Mucosa of descending colon (tissue), 3 donors: Measurements from ENCODE around the gene ZC3HAV1L. TPM values are rescaled to one million over a fixed set of nuclear protein-coding genes. Genes with fewer than 3 reads are reported as not detected.

Experiments
- ATAC-seq: fragments of 200-7000 bp; cut with Tn5 transposase; one replicate; pipeline ENCODE4 v1.9.1; 2020; ENCODE audit warnings: mild to moderate bottlenecking, moderate library complexity
- DNase-seq, 3 donors: peaks; one replicate each; pipeline ENCODE4 v3.0.0-alpha.2; 2020
- H3K36me3 ChIP-seq: fragments of 200-600 bp; one replicate; pipeline ENCODE4 v1.8.0; 2021; ENCODE audit warnings: low read depth, mild to moderate bottlenecking
- H3K4me1 ChIP-seq: fragments of 200-600 bp; one replicate; pipeline ENCODE4 v1.8.0; 2021; ENCODE audit warnings: low read depth, mild to moderate bottlenecking
- H3K4me3 ChIP-seq: fragments of 200-600 bp; one replicate; pipeline ENCODE4 v1.8.0; 2021; ENCODE audit warnings: mild to moderate bottlenecking
- H3K9me3 ChIP-seq: fragments of 200-600 bp; one replicate; pipeline ENCODE4 v1.8.0; 2021; ENCODE audit warnings: mild to moderate bottlenecking
- intact Hi-C, 2 donors: fragments of 100-400 bp; cut with DNase I in 1 of 2; cut with micrococcal nuclease in 1 of 2; formaldehyde crosslinking; loops; one replicate each; pipeline versions ENCODE4 v1.11.0 to v1.11.1; 2022; cut with DNase I, micrococcal nuclease
- total RNA-seq, 3 donors: library from RNA; stranded (reverse); fragmentation: NEBNext Ultra II Directional in 2 of 3; extraction: Animal tissue kit (Norgen Biotek cat#: 25700) in 2 of 3; gene quantifications; one replicate each; pipeline versions ENCODE4 v1.2.1 to v1.2.4, GENCODE V29; 2021 to 2023
- TF ChIP-seq, protein P1 (sequence below): fragments of 200-600 bp; IDR thresholded peaks from one replicate; pipeline ENCODE4 v1.8.0; 2022; ENCODE audit warnings: antibody characterized with exemption, mild to moderate bottlenecking
- donor health status: DM: no; HTN: no; CAD: no; lungs with moderate emphysema.
- donor health status: DM: no; HTN: no; CAD: no.
- donor health status: DM: no; HTN: yes; CAD: no.

Gene ZC3HAV1L
- total RNA-seq, 3 donors from 2014 or later = 6.0 to 9.1 (median 6.5) TPM

DNA sequence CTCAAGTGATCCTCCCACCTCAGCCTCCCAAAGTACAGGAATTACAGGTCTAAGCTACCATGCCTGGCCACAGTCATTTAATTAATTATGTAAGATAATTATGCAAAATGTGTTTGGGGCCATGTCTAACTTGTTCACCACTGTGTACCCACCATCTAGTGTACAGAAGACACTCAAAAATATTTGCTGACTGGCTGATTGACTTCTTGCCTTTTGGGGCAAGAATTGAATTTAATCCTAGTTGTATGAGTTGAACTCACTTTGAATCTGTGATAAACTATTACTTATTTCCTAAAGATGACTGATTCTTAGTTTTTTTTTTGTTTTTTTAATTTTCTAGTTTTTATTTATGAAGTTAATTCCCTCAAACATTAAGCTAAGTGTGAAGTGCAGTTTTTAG, 15.8 kb upstream of the ZC3HAV1L start:
- H3K36me3 ChIP-seq = peaks cover 9% of the 10 kb centered on the region
- H3K4me1 ChIP-seq = no peaks in the 10 kb centered on the region
- no peaks in the 10 kb centered on the region for H3K9me3 ChIP-seq
- TF ChIP-seq, protein P1, sequence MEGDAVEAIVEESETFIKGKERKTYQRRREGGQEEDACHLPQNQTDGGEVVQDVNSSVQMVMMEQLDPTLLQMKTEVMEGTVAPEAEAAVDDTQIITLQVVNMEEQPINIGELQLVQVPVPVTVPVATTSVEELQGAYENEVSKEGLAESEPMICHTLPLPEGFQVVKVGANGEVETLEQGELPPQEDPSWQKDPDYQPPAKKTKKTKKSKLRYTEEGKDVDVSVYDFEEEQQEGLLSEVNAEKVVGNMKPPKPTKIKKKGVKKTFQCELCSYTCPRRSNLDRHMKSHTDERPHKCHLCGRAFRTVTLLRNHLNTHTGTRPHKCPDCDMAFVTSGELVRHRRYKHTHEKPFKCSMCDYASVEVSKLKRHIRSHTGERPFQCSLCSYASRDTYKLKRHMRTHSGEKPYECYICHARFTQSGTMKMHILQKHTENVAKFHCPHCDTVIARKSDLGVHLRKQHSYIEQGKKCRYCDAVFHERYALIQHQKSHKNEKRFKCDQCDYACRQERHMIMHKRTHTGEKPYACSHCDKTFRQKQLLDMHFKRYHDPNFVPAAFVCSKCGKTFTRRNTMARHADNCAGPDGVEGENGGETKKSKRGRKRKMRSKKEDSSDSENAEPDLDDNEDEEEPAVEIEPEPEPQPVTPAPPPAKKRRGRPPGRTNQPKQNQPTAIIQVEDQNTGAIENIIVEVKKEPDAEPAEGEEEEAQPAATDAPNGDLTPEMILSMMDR = no peak
- intact Hi-C loops = no loop called here
- no peak overlapping the region for H3K4me3 ChIP-seq
- no peak for DNase-seq
- ATAC-seq = no peak

DNA sequence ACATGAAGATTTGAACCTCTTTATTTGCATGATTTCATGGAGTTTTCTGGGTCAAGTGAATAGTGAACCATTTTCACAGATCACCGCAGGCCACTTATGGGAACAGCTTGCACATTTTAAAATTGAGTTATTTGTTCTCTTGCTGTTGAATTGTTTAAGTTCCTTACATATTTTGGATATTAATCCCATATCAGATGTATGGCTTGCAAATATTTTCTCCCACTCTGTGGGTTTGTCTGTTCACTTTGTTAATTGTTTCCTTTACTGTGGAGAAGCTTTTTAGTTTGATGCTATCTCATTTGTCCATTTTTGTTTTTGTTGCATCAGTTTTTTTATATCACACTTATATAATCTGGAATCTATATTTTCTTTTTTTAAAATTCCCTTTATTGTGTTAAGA, 14.1 kb upstream of the ZC3HAV1L start:
- no peak for DNase-seq
- ATAC-seq = no peak
- peaks cover 8% of the 10 kb centered on the region for H3K36me3 ChIP-seq
- TF ChIP-seq, protein P1 = no peak
- no peaks in the 10 kb centered on the region for H3K9me3 ChIP-seq
- H3K4me3 ChIP-seq = no peak overlapping the region
- intact Hi-C loops = no loop called here
- no peaks in the 10 kb centered on the region for H3K4me1 ChIP-seq

DNA sequence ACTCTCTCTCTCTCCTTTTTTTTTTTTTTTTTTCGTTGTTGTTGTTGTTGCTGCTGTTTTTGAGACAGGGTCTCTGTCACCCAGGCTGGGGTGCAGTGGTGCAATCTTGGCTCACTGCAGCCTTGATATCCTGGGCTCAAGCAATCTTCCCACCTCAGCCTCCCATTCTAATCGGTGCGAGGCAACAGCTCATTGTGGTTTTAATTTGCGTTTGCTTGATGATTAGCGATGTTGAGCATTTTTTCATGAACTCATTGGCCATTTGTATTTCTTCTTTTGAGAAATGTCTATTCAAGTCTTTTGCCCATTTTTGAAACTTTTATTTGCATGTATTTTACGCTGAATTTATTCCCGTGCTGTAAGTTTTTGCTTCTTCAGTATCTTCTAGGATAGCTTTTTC, 13.3 kb upstream of the ZC3HAV1L start:
- H3K36me3 ChIP-seq = no peaks in the 10 kb centered on the region
- intact Hi-C loops = no loop called here
- TF ChIP-seq, protein P1 = no peak
- H3K4me1 ChIP-seq = no peaks in the 10 kb centered on the region
- H3K9me3 ChIP-seq = no peaks in the 10 kb centered on the region
- no peak for ATAC-seq
- no peak for DNase-seq
- no peak overlapping the region for H3K4me3 ChIP-seq

DNA sequence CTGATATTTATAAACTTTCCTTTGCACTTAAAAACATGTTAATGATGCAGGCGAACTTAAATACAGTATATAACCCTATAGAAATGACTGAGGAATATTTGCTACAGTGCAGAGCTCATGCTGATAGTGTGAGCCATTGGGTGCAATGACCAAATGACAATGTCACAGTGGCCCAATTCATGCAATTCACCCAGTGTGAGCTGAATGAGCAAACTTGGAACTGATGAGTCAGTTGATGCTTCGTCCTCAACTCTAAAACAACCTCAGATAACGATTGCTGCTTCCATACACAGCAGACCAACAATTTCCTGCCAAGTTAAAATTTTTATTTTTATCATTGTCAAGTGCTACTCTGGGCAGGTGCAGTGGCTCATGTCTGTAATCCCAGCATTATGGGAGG, 12.1 kb upstream of the ZC3HAV1L start:
- no peak overlapping the region for H3K4me3 ChIP-seq
- TF ChIP-seq, protein P1 = no peak
- no peaks in the 10 kb centered on the region for H3K4me1 ChIP-seq
- DNase-seq = no peak
- no peak for ATAC-seq
- no peaks in the 10 kb centered on the region for H3K36me3 ChIP-seq
- intact Hi-C loops = no loop called here
- H3K9me3 ChIP-seq = no peaks in the 10 kb centered on the region

DNA sequence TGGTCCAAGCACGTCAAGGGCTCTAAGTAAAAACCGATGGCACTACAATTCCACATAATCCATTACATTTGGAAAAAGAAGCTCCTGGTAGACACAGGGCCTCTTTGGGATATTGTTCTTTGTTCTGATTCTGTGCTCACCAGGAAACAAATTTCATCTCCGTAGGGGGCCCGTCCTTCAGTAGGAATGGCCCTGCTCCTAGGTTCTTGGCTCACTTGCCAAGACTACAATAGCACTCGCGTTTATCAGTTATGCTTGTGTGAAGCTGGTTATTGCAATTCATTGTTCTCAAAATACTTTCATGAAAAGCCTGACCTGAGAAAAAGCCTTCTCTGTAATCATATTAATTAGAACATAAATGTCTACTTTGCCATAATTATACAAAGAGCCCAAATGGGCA, 10.3 kb upstream of the ZC3HAV1L start:
- TF ChIP-seq, protein P1 = no peak
- ATAC-seq (no peak), DNase-seq (no peak)
- Histone ChIP-seq H3K4me3 (no peak overlapping the region), H3K9me3 (no peaks in the 10 kb centered on the region), H3K4me1 (no peaks in the 10 kb centered on the region), H3K36me3 (no peaks in the 10 kb centered on the region)
- intact Hi-C loops = no loop called here
